HFFc6 (cell line): ENCODE measurements around the gene ODC1. TPM values are rescaled to one million over a fixed set of nuclear protein-coding genes. Genes with fewer than 3 reads are reported as not detected.
A peak's percentile ranks its signal among the peaks of the same experiment; 100 is the strongest.

Source experiments
- DNase-seq: peaks from one replicate; pipeline ENCODE4 v3.0.0-alpha.2; 2018
- H3K27ac Mint-ChIP-seq: 2 replicates; pipeline ENCODE4 v1.8.0; 2020; ENCODE audit warnings: mild to moderate bottlenecking, mixed read lengths
- H3K27me3 Mint-ChIP-seq: 2 replicates; pipeline ENCODE4 v1.8.0; 2021; ENCODE audit warnings: mild to moderate bottlenecking, moderate library complexity, mixed read lengths; ENCODE audit not compliant: insufficient read depth
- H3K36me3 Mint-ChIP-seq: 2 replicates; pipeline ENCODE4 v1.8.0; 2021; ENCODE audit warnings: low read depth, mixed read lengths
- H3K4me1 Mint-ChIP-seq: 2 replicates; pipeline ENCODE4 v1.8.0; 2020; ENCODE audit warnings: low read depth, mixed read lengths
- H3K4me3 Mint-ChIP-seq: 2 replicates; pipeline ENCODE4 v1.8.0; 2020; ENCODE audit warnings: mild to moderate bottlenecking, moderate library complexity, mixed read lengths
- H3K9me3 Mint-ChIP-seq: 2 replicates; pipeline ENCODE4 v1.8.0; 2020; ENCODE audit warnings: mild to moderate bottlenecking, mixed read lengths
- CTCF ChIP-seq: fragments of 200-600 bp; sonication (generic); IDR thresholded peaks from 2 replicates; pipeline ENCODE4 v1.5.0; 2021; ENCODE audit warnings: antibody characterized with exemption, mild to moderate bottlenecking
- total RNA-seq, 6 experiments: library from RNA; stranded (reverse); fragmentation: NEBNext Ultra II Directional; extraction: Animal tissue kit (Norgen Biotek cat#: 25700); gene quantifications; 2 replicates in 1 of 6; 3 replicates in 5 of 6; pipeline ENCODE4 v1.2.3, GENCODE V29; 2021

The ODC1 gene
- total RNA-seq, 6 experiments from 2014 or later = 116 to 155 (median 143) TPM

GRCh38 chr2:10425699-10426098, 22.4 kb downstream of the ODC1 start:
- Mint-ChIP-seq H3K36me3 (0 out of 2 replicates have a peak, but pooled peaks cover 4% of the 10 kb centered on the region), H3K9me3 (no peaks in the 10 kb centered on the region), H3K27ac (no peak overlapping the region), H3K27me3 (peaks cover 4% of the 10 kb centered on the region), H3K4me3 (no peak overlapping the region), H3K4me1 (peaks cover 19% of the 10 kb centered on the region)
- no peak for DNase-seq
- no peak for TF ChIP-seq CTCF

- peaks cover 4% of the 10 kb centered on the region for H3K27me3 Mint-ChIP-seq
- 0 out of 2 replicates have a peak, but pooled peaks cover 4% of the 10 kb centered on the region for H3K36me3 Mint-ChIP-seq
- H3K4me3 Mint-ChIP-seq = no peak overlapping the region
- peaks cover 19% of the 10 kb centered on the region for H3K4me1 Mint-ChIP-seq
- no peak for DNase-seq
- no peaks in the 10 kb centered on the region for H3K9me3 Mint-ChIP-seq
- TF ChIP-seq CTCF = no peak
- H3K27ac Mint-ChIP-seq = no peak overlapping the region
These were observed 23.1 kb downstream of the ODC1 start for GRCh38 chr2:10424916-10425505.

- DNase-seq = peak; percentile 68
- H3K4me3 Mint-ChIP-seq = no peak overlapping the region
- 0 out of 2 replicates have a peak, but pooled peaks cover 8% of the 10 kb centered on the region for H3K36me3 Mint-ChIP-seq
- no peaks in the 10 kb centered on the region for H3K9me3 Mint-ChIP-seq
- H3K27me3 Mint-ChIP-seq = peaks cover 4% of the 10 kb centered on the region
- no peak for TF ChIP-seq CTCF
- peak overlapping the region; percentile 49 for H3K27ac Mint-ChIP-seq
- H3K4me1 Mint-ChIP-seq = peaks cover 19% of the 10 kb centered on the region
These were observed 24.1 kb downstream of the ODC1 start for GRCh38 chr2:10424051-10424450.

GRCh38 chr2:10423400-10423774, 24.7 kb downstream of the ODC1 start:
- no peak for DNase-seq
- Mint-ChIP-seq H3K27me3 (peaks cover 4% of the 10 kb centered on the region), H3K4me3 (no peak overlapping the region), H3K4me1 (peaks cover 19% of the 10 kb centered on the region), H3K36me3 (0 out of 2 replicates have a peak, but pooled peaks cover 8% of the 10 kb centered on the region), H3K27ac (no peak overlapping the region), H3K9me3 (no peaks in the 10 kb centered on the region)
- TF ChIP-seq CTCF = no peak

- TF ChIP-seq CTCF = no peak
- Mint-ChIP-seq H3K27me3 (peaks cover 4% of the 10 kb centered on the region), H3K9me3 (no peaks in the 10 kb centered on the region), H3K4me1 (peaks cover 19% of the 10 kb centered on the region), H3K27ac (no peak overlapping the region), H3K36me3 (0 out of 2 replicates have a peak, but pooled peaks cover 8% of the 10 kb centered on the region), H3K4me3 (no peak overlapping the region)
- no peak for DNase-seq
These were observed 25.3 kb downstream of the ODC1 start for GRCh38 chr2:10422732-10423399.
